ENCODE results near the gene SLC7A10. TPM values are rescaled to one million over a fixed set of nuclear protein-coding genes. Genes with fewer than 3 reads are reported as not detected.
"Not testable (repeated sequence)": the region's sequence is repeated elsewhere in the genome, so short reads cannot be mapped to it uniquely, and the experiment has no call there.

SLC7A10 gene
- total RNA-seq, 3 donors from 2014 or later (not counting 1 experiment from before 2014, with no cell fraction given), result not detected

DNA sequence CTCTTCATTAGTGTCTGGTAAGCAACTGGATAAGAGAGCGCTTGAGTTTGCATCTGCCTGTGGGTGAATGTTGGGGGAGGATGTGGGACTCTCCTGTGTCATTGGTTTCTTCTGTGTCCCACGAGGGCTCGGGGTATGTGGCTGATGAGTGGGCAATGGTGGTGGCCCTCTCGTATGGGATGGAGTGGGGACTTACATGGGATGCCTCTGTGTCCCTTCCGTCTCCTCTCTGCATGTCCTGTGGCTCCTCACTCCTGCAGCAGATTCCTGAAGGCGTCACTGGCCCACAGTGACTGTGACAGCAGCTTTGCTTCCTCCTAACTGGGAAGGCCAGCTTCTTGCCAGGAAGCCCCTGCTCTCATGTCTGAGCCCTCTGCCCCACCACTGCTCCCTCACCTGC is 34.1 kb downstream of the SLC7A10 start:
- H3K36me3 Mint-ChIP-seq, result no peaks in the 10 kb centered on the region
- H3K27me3 Mint-ChIP-seq (ENCODE audit: low read depth in 2 of 2), result peaks cover 33 to 39% of the 10 kb centered on the region in 2 donors
- H3K27ac Mint-ChIP-seq, result no peak overlapping the region
- H3K4me3 Mint-ChIP-seq, result no peak overlapping the region
- no peaks in the 10 kb centered on the region for H3K9me3 ChIP-seq (ENCODE audit: control insufficient read depth, insufficient read depth, low read length)
- DNase-seq (no peak), ATAC-seq (no peak)
- intact Hi-C loops (cut with micrococcal nuclease), result no loop called here
- H3K4me3 ChIP-seq (ENCODE audit: low read length), result no peak overlapping the region
- 80% methylated on average over 6 of the region's 6 CpGs for WGBS (ENCODE audit: insufficient coverage)
- peaks cover 9% of the 10 kb centered on the region for H3K27me3 ChIP-seq (ENCODE audit: control insufficient read depth, insufficient read depth, low read length)
- H3K4me1 Mint-ChIP-seq, result peaks cover 5% of the 10 kb centered on the region in 2 donors
- H3K36me3 ChIP-seq (ENCODE audit: control insufficient read depth, insufficient read depth, low read length), result no peaks in the 10 kb centered on the region
- no peaks in the 10 kb centered on the region for H3K9me3 Mint-ChIP-seq
- no peak overlapping the region for H3K27ac ChIP-seq (ENCODE audit: low read length)
- peaks cover 7% of the 10 kb centered on the region for H3K4me1 ChIP-seq (ENCODE audit: control insufficient read depth, insufficient read depth, low read length)
- TF ChIP-seq, protein P1, sequence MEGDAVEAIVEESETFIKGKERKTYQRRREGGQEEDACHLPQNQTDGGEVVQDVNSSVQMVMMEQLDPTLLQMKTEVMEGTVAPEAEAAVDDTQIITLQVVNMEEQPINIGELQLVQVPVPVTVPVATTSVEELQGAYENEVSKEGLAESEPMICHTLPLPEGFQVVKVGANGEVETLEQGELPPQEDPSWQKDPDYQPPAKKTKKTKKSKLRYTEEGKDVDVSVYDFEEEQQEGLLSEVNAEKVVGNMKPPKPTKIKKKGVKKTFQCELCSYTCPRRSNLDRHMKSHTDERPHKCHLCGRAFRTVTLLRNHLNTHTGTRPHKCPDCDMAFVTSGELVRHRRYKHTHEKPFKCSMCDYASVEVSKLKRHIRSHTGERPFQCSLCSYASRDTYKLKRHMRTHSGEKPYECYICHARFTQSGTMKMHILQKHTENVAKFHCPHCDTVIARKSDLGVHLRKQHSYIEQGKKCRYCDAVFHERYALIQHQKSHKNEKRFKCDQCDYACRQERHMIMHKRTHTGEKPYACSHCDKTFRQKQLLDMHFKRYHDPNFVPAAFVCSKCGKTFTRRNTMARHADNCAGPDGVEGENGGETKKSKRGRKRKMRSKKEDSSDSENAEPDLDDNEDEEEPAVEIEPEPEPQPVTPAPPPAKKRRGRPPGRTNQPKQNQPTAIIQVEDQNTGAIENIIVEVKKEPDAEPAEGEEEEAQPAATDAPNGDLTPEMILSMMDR (IDR thresholded peaks at IDR 0.05), result no peak

DNA sequence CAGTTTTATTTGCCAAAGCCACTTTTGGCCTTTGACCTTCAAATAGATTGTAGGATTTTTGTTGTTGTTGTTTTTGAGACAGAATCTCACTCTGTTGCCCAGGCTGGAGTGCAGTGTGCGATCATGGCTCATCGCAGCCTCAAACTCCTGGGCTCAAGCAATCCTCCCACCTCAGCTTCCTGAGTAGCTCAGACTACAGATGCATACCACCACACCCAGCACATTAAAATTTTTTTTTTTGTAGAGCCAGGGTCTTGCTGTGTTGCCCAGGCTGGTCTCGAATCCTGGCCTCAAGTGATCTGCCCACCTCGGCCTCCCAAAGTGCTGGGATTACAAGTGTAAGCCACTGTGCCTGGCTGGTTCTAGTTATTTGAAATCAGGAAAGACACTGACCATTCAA is 34.6 kb downstream of the SLC7A10 start:
- H3K4me3 Mint-ChIP-seq; H3K27ac Mint-ChIP-seq; H3K4me3 ChIP-seq (ENCODE audit: low read length); DNase-seq; H3K9me3 ChIP-seq (ENCODE audit: control insufficient read depth, insufficient read depth, low read length); ATAC-seq; H3K9me3 Mint-ChIP-seq; intact Hi-C loops (cut with micrococcal nuclease); H3K4me1 Mint-ChIP-seq; H3K36me3 ChIP-seq (ENCODE audit: control insufficient read depth, insufficient read depth, low read length); H3K27ac ChIP-seq (ENCODE audit: low read length); H3K36me3 Mint-ChIP-seq; H3K27me3 ChIP-seq (ENCODE audit: control insufficient read depth, insufficient read depth, low read length): not testable (repeated sequence)
- WGBS (ENCODE audit: insufficient coverage), result 86% methylated on average over 4 of the region's 4 CpGs
- H3K27me3 Mint-ChIP-seq (ENCODE audit: low read depth in 2 of 2), result peaks cover 32 to 39% of the 10 kb centered on the region in 2 donors
- H3K4me1 ChIP-seq (ENCODE audit: control insufficient read depth, insufficient read depth, low read length), result peaks cover 11% of the 10 kb centered on the region

DNA sequence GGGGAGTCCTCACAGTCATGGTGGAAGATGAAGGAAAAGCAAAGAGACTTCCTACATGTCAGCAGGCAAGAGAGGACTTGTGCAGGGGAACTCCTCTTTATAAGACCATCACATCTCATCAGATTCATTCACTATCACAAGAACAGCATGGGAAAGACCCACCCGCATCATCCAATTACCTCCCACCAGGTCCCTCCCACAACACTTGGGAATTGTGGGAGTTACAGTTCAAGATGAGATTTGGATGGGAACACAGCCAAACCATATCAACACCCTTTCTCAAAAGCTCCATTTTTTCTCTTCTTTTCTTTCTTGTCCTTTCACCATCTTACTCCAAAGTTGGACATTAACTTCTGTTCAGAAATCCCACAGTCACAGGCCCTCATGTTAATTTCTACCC is 36.2 kb downstream of the SLC7A10 start:
- DNase-seq (no peak), ATAC-seq (no peak)
- H3K9me3 Mint-ChIP-seq, result no peaks in the 10 kb centered on the region
- intact Hi-C loops (cut with micrococcal nuclease), result no loop called here
- WGBS (ENCODE audit: insufficient coverage), result no CpG with 5 or more reads among the region's 1 CpG
- Histone ChIP-seq H3K4me3 (ENCODE audit: low read length) (no peak overlapping the region), H3K9me3 (ENCODE audit: control insufficient read depth, insufficient read depth, low read length) (no peaks in the 10 kb centered on the region), H3K27me3 (ENCODE audit: control insufficient read depth, insufficient read depth, low read length) (peaks cover 4% of the 10 kb centered on the region), H3K36me3 (ENCODE audit: control insufficient read depth, insufficient read depth, low read length) (no peaks in the 10 kb centered on the region), H3K4me1 (ENCODE audit: control insufficient read depth, insufficient read depth, low read length) (peaks cover 14% of the 10 kb centered on the region), H3K27ac (ENCODE audit: low read length) (no peak overlapping the region)
- TF ChIP-seq, protein P1 (IDR thresholded peaks at IDR 0.05), result no peak
- no peak overlapping the region for H3K27ac Mint-ChIP-seq
- no peak overlapping the region for H3K4me3 Mint-ChIP-seq
- H3K27me3 Mint-ChIP-seq (ENCODE audit: low read depth in 2 of 2), result peaks cover 32 to 39% of the 10 kb centered on the region in 2 donors
- no peaks in the 10 kb centered on the region for H3K36me3 Mint-ChIP-seq
- peaks cover 10 to 13% of the 10 kb centered on the region in 2 donors for H3K4me1 Mint-ChIP-seq

DNA sequence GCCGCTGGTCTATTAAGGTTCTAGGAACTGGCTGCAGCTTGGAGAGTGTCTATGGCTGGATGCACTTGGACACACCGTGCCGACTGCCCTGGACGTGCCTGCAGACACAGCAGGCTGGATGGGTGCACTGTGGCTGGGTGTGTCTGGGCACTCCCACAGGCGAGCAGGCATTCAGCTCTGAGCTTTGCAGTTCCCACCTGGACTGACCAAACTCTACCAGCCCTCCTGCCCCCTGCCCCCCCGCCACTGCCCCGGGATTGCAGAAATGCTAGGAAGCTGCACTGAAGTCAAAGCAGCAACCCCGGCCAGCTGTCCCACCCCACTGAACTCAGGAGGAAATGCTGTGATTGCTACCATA is 38.5 kb downstream of the SLC7A10 start:
- H3K36me3 ChIP-seq (ENCODE audit: control insufficient read depth, insufficient read depth, low read length), result no peaks in the 10 kb centered on the region
- peaks cover 14% of the 10 kb centered on the region for H3K4me1 ChIP-seq (ENCODE audit: control insufficient read depth, insufficient read depth, low read length)
- TF ChIP-seq, protein P1 (IDR thresholded peaks at IDR 0.05), result no peak
- H3K4me3 Mint-ChIP-seq, result no peak overlapping the region
- H3K27me3 Mint-ChIP-seq (ENCODE audit: low read depth in 2 of 2), result peaks cover 19 to 22% of the 10 kb centered on the region in 2 donors
- WGBS (ENCODE audit: insufficient coverage), result 67% methylated on average over 8 of the region's 8 CpGs
- no peak overlapping the region for H3K27ac Mint-ChIP-seq
- no peak overlapping the region for H3K27ac ChIP-seq (ENCODE audit: low read length)
- DNase-seq, result no peak
- no peaks in the 10 kb centered on the region for H3K9me3 ChIP-seq (ENCODE audit: control insufficient read depth, insufficient read depth, low read length)
- peaks cover 10 to 13% of the 10 kb centered on the region in 2 donors for H3K4me1 Mint-ChIP-seq
- H3K27me3 ChIP-seq (ENCODE audit: control insufficient read depth, insufficient read depth, low read length), result no peaks in the 10 kb centered on the region
- no peak for ATAC-seq
- H3K9me3 Mint-ChIP-seq, result no peaks in the 10 kb centered on the region
- intact Hi-C loops (cut with micrococcal nuclease), result no loop called here
- no peak overlapping the region for H3K4me3 ChIP-seq (ENCODE audit: low read length)
- H3K36me3 Mint-ChIP-seq, result no peaks in the 10 kb centered on the region

Data from natural killer cell (primary cell).